DMS53 treated with DMSO at 0.1 percent for 48 hours (cell line): ENCODE results near the gene OR7E24.
"Not testable (repeated sequence)": the region's sequence is repeated elsewhere in the genome, so short reads cannot be mapped to it uniquely, and the experiment has no call there.

Experiments
- DNase-seq: peaks from one replicate; lab custom pipeline; 2025; ENCODE audit not compliant: unreplicated experiment; lab: John Stamatoyannopoulos, UW

The OR7E24 gene

DNA sequence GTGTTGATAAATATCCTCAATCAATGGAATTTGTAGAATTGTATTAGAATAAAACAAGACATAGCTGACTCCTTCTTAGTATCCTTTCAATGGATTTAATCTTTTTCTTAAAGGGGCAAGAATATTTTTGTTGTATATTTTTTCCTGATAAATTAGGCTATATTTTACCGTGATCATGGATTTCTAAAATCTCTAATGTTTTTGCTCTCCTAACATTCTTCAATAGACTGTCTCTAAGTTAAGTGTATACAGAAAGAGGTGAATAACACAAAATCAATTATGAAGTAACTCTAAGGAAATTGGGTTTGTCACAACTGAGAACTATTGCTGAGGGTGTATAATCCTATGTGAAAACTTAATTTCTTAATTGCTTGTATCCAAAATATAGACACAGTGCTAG is at the start of gene OR7E24:
TSS of gene OR7E24 (plus strand) at position 301 of the 400 bp plus-strand sequence. CDS start 114 bp downstream, outside the sequence.
- DNase-seq: no peak

DNA sequence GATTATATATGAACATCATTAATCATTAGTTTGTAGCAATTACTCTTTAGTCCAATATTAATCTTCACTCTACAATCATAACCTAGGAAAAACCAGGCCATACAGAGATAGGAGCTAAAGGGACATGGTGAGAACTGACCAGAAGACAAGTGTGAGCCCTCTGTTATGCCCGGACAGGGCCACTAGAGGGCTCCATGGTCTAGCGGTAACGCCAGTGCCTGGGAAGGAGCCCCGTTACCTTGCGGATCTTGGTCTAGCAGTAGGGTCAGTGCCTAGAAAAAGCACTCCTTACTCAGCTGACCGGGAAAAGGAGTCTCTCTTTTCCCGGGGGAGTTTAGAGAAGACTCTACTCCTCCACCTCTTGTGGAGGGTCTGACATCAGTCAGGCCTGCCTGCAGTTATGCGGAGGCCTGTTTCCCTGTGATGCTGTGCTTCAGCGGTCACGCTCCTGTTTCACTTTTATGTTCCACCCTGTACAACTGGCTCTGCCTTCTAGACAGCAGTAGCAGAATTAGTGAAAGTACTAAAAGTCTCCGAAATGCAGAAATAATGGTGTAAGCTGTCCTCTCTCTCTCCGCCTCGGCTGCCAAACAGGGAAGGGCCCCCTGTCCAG is 45.1 kb upstream of the OR7E24 start:
- peak; percentile 29 for DNase-seq

DNA sequence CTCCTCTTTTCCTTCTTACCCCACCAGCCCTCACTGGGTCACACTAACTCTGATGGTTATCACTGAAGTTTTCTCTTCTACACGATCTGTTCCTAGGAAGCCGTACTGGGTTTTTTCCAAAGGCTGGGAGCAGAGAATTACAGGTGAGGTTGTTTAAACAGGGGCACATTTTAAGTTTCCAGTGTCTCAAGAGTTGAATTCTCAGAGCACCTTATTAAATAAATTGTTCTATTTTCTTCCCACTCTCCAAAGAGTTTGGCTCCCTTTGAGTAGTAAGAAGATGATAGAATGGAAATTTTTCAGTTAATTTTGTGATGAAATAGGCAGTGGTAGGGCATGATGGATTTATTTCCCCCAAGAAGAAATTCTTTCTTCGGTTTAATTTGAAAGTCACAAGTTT is 31.2 kb upstream of the OR7E24 start, which contains the start of gene OR7D4:
TSS of gene OR7D4 (minus strand) at position 101 of the 400 bp plus-strand sequence. CDS start 4,752 bp downstream, outside the sequence.
- no peak for DNase-seq

DNA sequence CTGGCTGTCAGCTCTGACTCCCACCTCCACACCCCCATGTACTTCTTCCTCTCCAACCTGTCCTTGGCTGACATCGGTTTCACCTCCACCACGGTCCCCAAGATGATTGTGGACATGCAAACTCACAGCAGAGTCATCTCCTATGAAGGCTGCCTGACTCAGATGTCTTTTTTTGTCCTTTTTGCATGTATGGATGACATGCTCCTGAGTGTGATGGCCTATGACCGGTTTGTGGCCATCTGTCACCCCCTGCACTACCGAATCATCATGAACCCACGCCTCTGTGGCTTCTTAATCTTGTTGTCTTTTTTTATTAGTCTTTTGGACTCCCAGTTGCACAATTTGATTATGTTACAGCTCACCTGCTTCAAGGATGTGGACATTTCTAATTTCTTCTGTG is 506 bp downstream of the OR7E24 start:
- no peak for DNase-seq

DNA sequence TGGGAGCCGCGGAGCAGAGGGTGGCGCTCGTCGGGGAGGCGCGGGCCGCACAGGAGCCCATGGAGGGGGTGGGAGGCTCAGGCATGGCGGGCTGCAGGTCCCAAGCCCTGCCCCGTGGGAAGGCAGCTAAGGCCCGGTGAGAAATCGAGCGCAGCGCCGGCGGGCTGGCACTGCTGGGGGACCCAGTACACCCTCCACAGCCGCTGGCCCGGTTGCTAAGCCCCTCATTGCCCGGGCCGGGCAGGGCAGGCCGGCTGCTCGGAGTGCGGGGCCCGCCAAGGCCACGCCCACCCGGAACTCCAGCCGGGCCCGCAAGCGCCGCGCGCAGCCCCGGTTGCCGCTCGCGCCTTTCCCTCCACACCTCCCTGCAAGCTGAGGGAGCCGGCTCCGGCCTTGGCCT is 32.8 kb downstream of the OR7E24 start:
- not testable (repeated sequence) for DNase-seq

DNA sequence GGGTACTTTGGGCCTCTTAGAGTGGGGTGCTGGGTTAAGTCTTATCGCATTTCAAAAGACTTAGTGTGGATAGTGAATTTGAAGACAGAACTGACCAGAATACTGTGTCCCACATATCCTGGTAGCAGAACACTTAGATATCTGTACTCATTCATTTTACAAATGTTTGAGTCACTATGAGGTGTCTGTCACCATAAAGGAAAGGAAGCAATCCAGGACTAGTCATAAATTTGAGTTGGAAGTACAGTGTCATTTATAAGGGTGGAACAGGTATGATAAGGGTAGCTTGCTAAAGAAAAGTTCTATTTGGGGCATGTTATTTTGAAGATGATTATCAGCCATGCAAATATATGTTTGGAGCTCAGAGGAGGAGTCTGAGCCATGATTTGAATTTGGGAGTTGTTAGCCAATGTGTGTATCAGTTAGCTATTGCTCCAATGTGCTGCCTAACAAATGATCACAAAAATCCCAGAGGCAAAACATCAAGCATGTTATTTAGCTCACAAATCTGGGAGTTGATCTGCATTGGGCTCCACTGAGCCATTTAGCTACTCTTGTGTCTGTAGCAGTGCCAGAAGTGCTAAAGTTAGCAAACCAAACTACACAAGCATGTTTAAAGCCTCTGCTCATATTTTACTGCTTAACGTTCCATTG is 38.6 kb downstream of the OR7E24 start:
- DNase-seq: no peak

DNA sequence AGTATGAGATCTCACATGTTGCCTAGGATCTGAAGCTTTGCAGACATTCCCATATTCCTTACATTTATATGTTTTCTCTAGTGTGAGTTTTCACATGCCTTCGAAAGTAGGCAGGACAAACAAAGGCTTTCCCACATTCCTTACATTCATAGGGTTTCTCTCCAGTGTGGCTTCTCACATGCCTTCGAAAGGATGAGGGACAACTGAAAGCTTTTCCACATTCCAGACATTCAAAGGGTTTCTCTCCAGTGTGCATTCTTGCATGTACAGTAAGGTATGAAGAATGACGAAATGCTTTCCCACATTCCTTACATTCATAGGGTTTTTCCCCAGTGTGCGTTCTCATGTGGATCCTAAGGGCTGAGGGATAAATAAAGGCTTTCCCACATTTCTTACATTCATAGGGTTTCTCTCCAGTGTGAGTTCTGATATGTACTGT is 44.7 kb downstream of the OR7E24 start:
- no peak for DNase-seq

DNA sequence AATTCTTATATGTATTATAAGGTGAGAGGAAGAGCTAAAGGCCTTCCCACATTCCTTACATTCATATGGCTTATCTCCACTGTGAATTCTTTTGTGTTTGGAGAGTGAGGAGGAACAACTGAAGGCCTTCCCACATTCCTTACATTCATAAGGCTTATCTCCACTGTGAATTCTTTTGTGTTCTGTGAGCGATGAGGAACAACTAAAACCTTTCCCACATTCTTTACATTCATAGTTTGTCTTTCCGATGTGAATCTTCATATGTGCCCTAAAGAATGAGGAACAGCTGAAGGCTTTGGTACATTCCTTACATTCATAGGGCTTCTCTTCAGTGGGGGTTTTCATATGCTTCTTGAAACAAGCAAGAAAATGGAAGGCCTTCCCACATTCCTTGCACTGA is 45.6 kb downstream of the OR7E24 start:
- DNase-seq: no peak
